HCT116 (cell line): Measurements from ENCODE around the gene APBB3.

Experiments
- FOSL1 ChIP-seq: IDR thresholded peaks from 2 replicates; pipeline ENCODE4 v1.6.1; 2012; ENCODE audit warnings: low read depth
- RAD21 ChIP-seq: IDR thresholded peaks from 2 replicates; pipeline ENCODE4 v1.6.1; 2012; ENCODE audit warnings: low read depth, mild to moderate bottlenecking
- SP1 ChIP-seq: IDR thresholded peaks from 2 replicates; pipeline ENCODE4 v1.6.1; 2012; ENCODE audit warnings: low read depth

DNA sequence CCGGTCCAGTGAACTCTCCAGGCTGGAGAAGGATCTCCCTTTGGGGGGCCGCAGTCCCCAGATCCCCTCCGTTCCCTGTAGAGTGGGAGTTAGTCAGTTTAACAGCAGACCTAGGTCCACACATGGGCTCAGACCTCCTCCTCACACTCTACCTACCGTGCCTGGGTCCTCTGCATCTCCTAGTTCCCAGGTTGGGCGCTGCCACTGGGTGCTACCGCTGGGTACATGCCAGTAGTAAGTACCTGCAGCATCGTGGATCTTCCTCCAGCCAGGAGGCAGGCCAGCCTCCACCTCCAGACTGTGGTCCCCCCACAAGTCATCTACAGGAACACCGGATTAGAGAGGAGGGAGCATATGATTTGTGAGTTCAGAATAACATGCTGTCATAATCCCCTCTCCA is 802 bp downstream of the APBB3 start:
- no peak for TF ChIP-seq RAD21
- TF ChIP-seq FOSL1, result no peak
- TF ChIP-seq SP1, result no peak
